ENCODE results near the gene DNAJC11. TPM values are rescaled to one million over a fixed set of nuclear protein-coding genes. Genes with fewer than 3 reads are reported as not detected.

DNAJC11 gene
- total RNA-seq, 1 donor from 2014 or later, result 17.9 TPM

DNA sequence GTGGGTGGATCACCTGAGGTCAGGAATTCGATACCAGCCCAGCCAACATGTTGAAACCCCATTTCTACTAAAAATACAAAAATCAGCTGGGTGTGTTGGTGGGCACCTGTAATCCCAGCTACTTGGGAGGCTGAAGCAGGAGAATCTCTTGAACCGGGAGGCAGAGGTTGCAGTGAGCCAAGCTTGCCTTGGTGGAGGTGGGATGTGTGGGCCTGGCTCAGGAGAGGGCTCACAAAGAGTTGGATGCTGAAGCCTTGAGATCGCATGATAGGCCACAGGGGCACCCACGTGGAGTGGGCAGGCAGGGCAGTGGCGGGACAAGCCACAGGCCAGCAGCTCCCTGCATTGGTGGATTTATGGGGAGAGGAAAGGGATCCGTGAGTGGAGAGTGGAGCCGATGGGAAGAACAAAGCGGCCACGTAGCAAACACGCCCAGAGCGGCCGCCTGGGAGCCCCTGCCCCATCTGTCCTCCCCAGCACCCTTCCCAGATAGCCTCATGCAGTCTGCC, 72.6 kb downstream of the DNAJC11 start:
- no peak for DNase-seq (ENCODE audit: low read depth)
- FAIRE-seq, result no peak
- Histone ChIP-seq H3K36me3 (ENCODE audit: control insufficient read depth, insufficient read depth, low read length) (peaks cover 24% of the 10 kb centered on the region), H3K4me3 (ENCODE audit: low read depth, low read length) (no peak overlapping the region), H3K27me3 (ENCODE audit: control insufficient read depth, insufficient read depth, low read length) (no peaks in the 10 kb centered on the region)
- TF ChIP-seq, protein P1, sequence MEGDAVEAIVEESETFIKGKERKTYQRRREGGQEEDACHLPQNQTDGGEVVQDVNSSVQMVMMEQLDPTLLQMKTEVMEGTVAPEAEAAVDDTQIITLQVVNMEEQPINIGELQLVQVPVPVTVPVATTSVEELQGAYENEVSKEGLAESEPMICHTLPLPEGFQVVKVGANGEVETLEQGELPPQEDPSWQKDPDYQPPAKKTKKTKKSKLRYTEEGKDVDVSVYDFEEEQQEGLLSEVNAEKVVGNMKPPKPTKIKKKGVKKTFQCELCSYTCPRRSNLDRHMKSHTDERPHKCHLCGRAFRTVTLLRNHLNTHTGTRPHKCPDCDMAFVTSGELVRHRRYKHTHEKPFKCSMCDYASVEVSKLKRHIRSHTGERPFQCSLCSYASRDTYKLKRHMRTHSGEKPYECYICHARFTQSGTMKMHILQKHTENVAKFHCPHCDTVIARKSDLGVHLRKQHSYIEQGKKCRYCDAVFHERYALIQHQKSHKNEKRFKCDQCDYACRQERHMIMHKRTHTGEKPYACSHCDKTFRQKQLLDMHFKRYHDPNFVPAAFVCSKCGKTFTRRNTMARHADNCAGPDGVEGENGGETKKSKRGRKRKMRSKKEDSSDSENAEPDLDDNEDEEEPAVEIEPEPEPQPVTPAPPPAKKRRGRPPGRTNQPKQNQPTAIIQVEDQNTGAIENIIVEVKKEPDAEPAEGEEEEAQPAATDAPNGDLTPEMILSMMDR (IDR thresholded peaks at IDR 0.05; ENCODE audit: insufficient read depth, low read length, severe bottlenecking), result no peak

DNA sequence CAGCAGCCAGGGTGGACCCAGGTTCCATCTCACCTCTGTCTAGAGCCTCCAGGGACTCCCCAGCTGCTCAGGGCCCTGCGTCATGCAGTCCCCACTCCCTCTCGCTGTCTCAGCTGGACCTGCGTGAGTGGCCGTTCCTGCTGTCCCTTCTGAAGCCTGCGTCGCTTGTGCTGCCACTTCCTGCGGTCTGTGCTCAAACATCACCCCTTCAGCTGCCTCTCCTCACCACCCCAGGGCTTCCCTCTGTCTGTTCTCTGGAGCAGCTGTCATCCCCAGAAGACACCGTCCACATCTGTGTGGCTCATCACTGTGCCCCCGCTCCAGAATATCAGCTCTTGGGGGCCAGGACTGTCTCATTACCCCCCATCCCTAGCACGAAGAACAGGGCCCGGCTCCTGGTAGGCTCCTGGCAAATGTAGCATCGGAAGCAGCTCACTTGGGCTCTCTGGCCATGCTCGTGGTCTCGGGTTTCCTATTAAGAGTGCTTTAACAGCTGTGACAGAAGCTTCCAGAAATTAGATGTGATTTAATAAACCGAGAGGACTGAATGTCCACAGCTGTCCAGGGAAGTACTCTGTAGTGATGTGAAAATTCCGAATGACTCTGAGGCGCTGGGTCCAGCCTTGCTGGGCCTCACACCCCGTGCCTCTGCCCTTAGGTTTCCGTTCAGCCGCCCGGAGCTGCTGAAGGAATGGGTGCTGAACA, 73.6 kb downstream of the DNAJC11 start:
- TF ChIP-seq, protein P1 (IDR thresholded peaks at IDR 0.05; ENCODE audit: insufficient read depth, low read length, severe bottlenecking), result no peak
- H3K36me3 ChIP-seq (ENCODE audit: control insufficient read depth, insufficient read depth, low read length), result peaks cover 22% of the 10 kb centered on the region
- no peaks in the 10 kb centered on the region for H3K27me3 ChIP-seq (ENCODE audit: control insufficient read depth, insufficient read depth, low read length)
- DNase-seq (ENCODE audit: low read depth), result no peak
- no peak overlapping the region for H3K4me3 ChIP-seq (ENCODE audit: low read depth, low read length)
- no peak for FAIRE-seq

DNA sequence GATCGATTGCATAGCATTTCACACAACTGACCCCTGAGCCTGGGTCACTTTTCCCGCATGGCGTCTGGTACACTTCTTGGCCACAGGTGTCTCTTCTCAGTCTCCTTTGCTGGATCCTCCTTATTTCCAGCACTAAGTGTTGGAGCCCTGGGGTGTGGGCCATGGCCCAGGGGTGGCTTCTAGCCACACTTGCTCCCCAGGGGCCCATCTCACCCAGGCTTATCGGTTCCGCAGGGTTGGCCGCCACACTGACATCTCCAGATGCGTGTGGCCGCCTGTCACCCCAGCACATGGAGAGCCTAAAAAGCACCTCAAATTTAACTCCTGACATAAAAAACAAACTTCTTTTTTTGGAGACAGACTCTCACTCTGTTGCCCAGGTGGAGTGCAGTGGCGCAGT, 74.6 kb downstream of the DNAJC11 start:
- FAIRE-seq (no peak), DNase-seq (ENCODE audit: low read depth) (no peak)
- H3K27me3 ChIP-seq (ENCODE audit: control insufficient read depth, insufficient read depth, low read length), result no peaks in the 10 kb centered on the region
- H3K36me3 ChIP-seq (ENCODE audit: control insufficient read depth, insufficient read depth, low read length), result peaks cover 19% of the 10 kb centered on the region
- no peak overlapping the region for H3K4me3 ChIP-seq (ENCODE audit: low read depth, low read length)
- TF ChIP-seq, protein P1 (IDR thresholded peaks at IDR 0.05; ENCODE audit: insufficient read depth, low read length, severe bottlenecking), result no peak

DNA sequence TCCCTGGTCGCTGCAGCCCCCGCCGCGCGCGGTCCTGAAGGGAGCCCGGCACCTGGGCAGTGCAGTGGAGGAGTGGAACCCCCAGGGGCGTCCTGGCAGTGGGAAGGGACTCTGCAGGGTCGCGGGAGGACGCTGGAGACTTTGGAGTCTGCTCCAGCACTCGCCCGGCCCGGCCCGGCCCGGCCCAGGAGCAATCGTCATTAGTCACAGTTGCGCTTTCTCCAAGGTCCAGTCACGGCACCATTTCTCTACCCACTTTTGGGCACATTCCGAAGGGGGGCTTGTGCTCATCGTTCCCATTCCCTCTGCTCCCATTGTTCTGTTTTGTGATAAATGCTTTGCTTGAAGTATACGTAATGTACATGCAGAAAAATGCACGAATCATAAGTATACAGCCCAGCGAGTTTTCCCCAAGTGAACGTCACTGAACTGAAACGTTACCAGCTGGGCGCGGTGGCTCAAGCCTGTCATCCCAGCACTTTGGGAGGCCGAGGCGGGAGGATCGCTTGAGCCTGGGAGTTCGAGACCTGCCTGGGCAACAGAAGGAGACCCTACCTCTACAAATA, 75.9 kb downstream of the DNAJC11 start:
- H3K36me3 ChIP-seq (ENCODE audit: control insufficient read depth, insufficient read depth, low read length), result peaks cover 25% of the 10 kb centered on the region
- FAIRE-seq (no peak), DNase-seq (ENCODE audit: low read depth) (peak; percentile 26)
- H3K27me3 ChIP-seq (ENCODE audit: control insufficient read depth, insufficient read depth, low read length), result no peaks in the 10 kb centered on the region
- TF ChIP-seq, protein P1 (IDR thresholded peaks at IDR 0.05; ENCODE audit: insufficient read depth, low read length, severe bottlenecking), result no peak
- H3K4me3 ChIP-seq (ENCODE audit: low read depth, low read length), result peak overlapping the region; percentile 74

DNA sequence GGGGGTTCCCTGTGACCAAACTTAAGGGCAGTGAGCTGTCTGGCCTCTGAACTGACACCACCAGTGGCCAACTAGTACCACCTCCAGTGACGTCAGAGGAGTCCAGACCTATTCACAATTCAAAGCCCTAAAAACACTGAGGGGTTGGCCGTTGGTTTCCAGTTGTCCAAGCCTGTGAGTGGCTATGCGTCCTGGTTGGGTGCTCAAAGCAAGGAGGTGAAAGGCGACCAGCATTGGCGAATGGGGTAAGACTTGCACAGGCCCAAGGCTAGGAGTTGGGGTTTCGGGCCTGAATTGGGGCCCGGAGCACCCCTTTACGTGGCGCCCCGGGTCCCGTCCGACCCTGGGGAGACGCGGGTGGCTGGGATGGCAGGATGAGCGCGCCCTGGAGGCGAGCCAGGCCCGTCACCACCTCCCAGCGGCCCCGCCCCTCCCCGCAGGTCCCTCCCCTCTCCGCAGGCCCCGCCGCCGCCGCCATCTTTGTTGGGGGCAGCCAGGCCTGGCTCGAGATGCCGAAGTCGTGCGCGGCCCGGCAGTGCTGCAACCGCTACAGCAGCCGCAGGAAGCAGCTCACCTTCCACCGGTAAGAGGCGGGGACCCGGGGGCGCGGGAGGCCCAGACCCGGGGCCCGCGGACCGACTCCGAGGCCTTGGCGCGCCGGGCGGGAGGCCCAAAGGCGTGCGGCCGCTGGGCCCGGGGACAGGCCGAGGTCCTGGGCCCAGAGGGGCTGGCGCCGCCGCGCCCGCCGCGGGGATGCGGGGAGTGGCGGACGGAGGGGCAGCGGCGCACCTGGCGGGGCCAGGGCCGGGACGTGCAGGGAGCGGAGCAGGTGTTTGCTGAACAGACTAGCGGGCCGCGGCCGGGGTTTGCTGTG, 76.7 kb downstream of the DNAJC11 start, which contains the start of gene THAP3:
THAP3 (plus strand) TSS at position 159 of the 874 bp plus-strand sequence; CDS start at position 510, 351 bp downstream.
- TF ChIP-seq, protein P1 (IDR thresholded peaks at IDR 0.05; ENCODE audit: insufficient read depth, low read length, severe bottlenecking), result no peak
- H3K27me3 ChIP-seq (ENCODE audit: control insufficient read depth, insufficient read depth, low read length), result no peaks in the 10 kb centered on the region
- FAIRE-seq, result no peak
- peaks cover 29% of the 10 kb centered on the region for H3K36me3 ChIP-seq (ENCODE audit: control insufficient read depth, insufficient read depth, low read length)
- H3K4me3 ChIP-seq (ENCODE audit: low read depth, low read length), result peak within 1 kb of the TSS; percentile 74
- peak; percentile 60 for DNase-seq (ENCODE audit: low read depth)

All from bronchial epithelial cell (primary cell).